ENCODE results near the gene UQCC2.

The UQCC2 gene

DNA sequence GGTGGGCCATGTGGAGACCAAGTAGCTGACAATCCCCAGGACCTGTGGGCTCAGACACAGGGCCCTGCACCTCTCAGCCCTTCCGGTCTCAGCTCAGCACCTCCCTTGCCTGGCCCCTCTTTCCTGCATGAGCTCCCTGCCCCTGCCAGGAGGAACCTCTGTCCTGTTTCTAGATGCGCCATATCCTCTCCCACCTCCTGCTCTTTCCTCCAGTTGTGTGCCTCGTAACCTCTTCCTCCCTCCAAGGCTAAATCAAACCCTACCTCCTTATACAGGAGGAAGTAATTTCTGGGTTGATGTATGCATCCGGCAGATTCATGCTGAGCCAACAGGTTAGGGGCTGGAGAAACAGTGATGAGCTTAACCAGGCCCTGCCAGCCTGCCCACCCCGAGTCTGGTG, 59.5 kb downstream of the UQCC2 start:
- no peak for DNase-seq (ENCODE audit: low read depth)

DNA sequence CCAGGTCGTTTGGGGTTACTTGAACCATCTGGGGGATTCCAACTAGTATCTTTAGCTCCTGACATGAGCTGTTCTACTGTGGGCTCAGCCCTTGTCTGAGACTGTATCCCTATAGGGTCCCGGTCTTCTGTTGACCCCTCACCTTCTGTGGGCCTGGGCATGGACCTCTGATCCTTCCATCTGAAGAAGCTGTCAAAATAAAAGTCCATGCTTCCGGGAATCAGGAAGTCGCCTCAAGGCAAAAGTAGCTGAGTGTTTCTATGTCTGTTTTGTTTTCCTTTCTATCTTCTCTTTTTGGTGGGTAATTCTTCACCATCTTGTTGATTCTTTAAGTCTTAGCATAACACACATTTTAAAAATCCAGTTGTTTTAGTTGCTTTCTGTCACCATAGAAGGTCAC, 60.1 kb downstream of the UQCC2 start:
- no peak for DNase-seq (ENCODE audit: low read depth)

Measured in ELR (cell line).